OCI-M2 (cell line): Measurements from ENCODE around the gene ANK2.

Experiments
- DNase-seq: peaks from one replicate; lab custom pipeline; 2025; ENCODE audit not compliant: unreplicated experiment; lab: John Stamatoyannopoulos, UW

Gene ANK2

GRCh38 chr4:113090954-113091353 is 41.5 kb downstream of the ANK2 start:
- DNase-seq = no peak

GRCh38 chr4:113094331-113094730 is 44.9 kb downstream of the ANK2 start:
- DNase-seq = no peak

- DNase-seq = no peak
Measured at GRCh38 chr4:113094802-113095201, 45.3 kb downstream of the ANK2 start.

- no peak for DNase-seq
Measured at GRCh38 chr4:113101669-113102068, 52.2 kb downstream of the ANK2 start.

- no peak for DNase-seq
Measured at GRCh38 chr4:113103556-113103955, 54.1 kb downstream of the ANK2 start.

GRCh38 chr4:113106108-113106507 is 56.7 kb downstream of the ANK2 start:
- DNase-seq = no peak

GRCh38 chr4:113109106-113109718 is 59.8 kb downstream of the ANK2 start:
- no peak for DNase-seq

GRCh38 chr4:113112338-113112978 is 63.0 kb downstream of the ANK2 start:
- no peak for DNase-seq

GRCh38 chr4:113113151-113113550 is 63.7 kb downstream of the ANK2 start:
- DNase-seq = no peak

GRCh38 chr4:113114884-113115283 is 65.4 kb downstream of the ANK2 start:
- no peak for DNase-seq

GRCh38 chr4:113116414-113117357 is 67.2 kb downstream of the ANK2 start:
- DNase-seq = no peak

GRCh38 chr4:113117358-113117702 is 67.9 kb downstream of the ANK2 start:
- DNase-seq = no peak

GRCh38 chr4:113122066-113122465 is 72.6 kb downstream of the ANK2 start:
- DNase-seq = no peak

- no peak for DNase-seq
Measured at GRCh38 chr4:113125418-113125817, 76.0 kb downstream of the ANK2 start.

GRCh38 chr4:113131136-113131535 is 81.7 kb downstream of the ANK2 start:
- DNase-seq = no peak

GRCh38 chr4:113131621-113132020 is 82.2 kb downstream of the ANK2 start:
- no peak for DNase-seq

GRCh38 chr4:113141901-113142346 is 92.5 kb downstream of the ANK2 start:
- DNase-seq = no peak

GRCh38 chr4:113142351-113142750 is 92.9 kb downstream of the ANK2 start:
- DNase-seq = no peak

GRCh38 chr4:113144091-113144490 is 94.6 kb downstream of the ANK2 start:
- DNase-seq = no peak

GRCh38 chr4:113145147-113145518 is 95.7 kb downstream of the ANK2 start:
- no peak for DNase-seq

GRCh38 chr4:113145519-113146291 is 96.3 kb downstream of the ANK2 start:
- DNase-seq = no peak
